Chondrocyte (in vitro differentiated cells): ENCODE results near the gene SEMA3B. TPM values are rescaled to one million over a fixed set of nuclear protein-coding genes. Genes with fewer than 3 reads are reported as not detected.

Experiments used
- DNase-seq: peaks from one replicate; pipeline ENCODE4 v3.0.0; 2021; ENCODE audit warnings: mixed read lengths, low spot score
- H3K27ac Mint-ChIP-seq: one replicate; pipeline ENCODE4 v1.8.0; 2021; ENCODE audit warnings: mild to moderate bottlenecking, moderate library complexity, mixed read lengths; ENCODE audit not compliant: unreplicated experiment
- H3K27me3 Mint-ChIP-seq: 2 replicates; pipeline ENCODE4 v1.8.0; 2021; ENCODE audit warnings: low read depth, mixed read lengths
- H3K36me3 Mint-ChIP-seq: 2 replicates; pipeline ENCODE4 v1.8.0; 2021; ENCODE audit warnings: low read depth, mixed read lengths
- H3K4me1 Mint-ChIP-seq: 2 replicates; pipeline ENCODE4 v1.8.0; 2021; ENCODE audit warnings: low read depth, mild to moderate bottlenecking, mixed read lengths
- H3K4me3 Mint-ChIP-seq: one replicate; pipeline ENCODE4 v1.8.0; 2021; ENCODE audit warnings: mild to moderate bottlenecking, moderate library complexity, mixed read lengths; ENCODE audit not compliant: unreplicated experiment
- H3K9me3 Mint-ChIP-seq: 2 replicates; pipeline ENCODE4 v1.8.0; 2021; ENCODE audit warnings: low read depth, mixed read lengths
- long read RNA-seq: library from polyadenylated mRNA; stranded (forward); transcript quantifications from one replicate; pipeline ENCODE4 v2.0.0, GENCODE V29; 2021
- total RNA-seq: library from RNA; stranded (reverse); gene quantifications from 3 replicates; pipeline ENCODE4 v1.2.1, GENCODE V29; 2021
- TF ChIP-seq, protein P1 (sequence below): fragments of 200-600 bp; sonication (generic); IDR thresholded peaks from 2 replicates; pipeline ENCODE4 v1.5.0; 2021; ENCODE audit warnings: antibody characterized with exemption, mild to moderate bottlenecking, moderate library complexity

The SEMA3B gene
- 9.6 to 16.4 TPM (median 14.9 TPM) in 3 replicates for total RNA-seq
- long read RNA-seq, transcript SEMA3B-213 (18 exons, 2,925 nt), result major isoform, 7 of 37 reads
- long read RNA-seq, transcript SEMA3B-212 (17 exons, 2,958 nt), result minor isoform, 5 of 37 reads
- long read RNA-seq, partial matches to known transcripts, result 7 of 37 reads
- long read RNA-seq, other reads (novel, unspliced or antisense), result 15 of 37 reads

DNA sequence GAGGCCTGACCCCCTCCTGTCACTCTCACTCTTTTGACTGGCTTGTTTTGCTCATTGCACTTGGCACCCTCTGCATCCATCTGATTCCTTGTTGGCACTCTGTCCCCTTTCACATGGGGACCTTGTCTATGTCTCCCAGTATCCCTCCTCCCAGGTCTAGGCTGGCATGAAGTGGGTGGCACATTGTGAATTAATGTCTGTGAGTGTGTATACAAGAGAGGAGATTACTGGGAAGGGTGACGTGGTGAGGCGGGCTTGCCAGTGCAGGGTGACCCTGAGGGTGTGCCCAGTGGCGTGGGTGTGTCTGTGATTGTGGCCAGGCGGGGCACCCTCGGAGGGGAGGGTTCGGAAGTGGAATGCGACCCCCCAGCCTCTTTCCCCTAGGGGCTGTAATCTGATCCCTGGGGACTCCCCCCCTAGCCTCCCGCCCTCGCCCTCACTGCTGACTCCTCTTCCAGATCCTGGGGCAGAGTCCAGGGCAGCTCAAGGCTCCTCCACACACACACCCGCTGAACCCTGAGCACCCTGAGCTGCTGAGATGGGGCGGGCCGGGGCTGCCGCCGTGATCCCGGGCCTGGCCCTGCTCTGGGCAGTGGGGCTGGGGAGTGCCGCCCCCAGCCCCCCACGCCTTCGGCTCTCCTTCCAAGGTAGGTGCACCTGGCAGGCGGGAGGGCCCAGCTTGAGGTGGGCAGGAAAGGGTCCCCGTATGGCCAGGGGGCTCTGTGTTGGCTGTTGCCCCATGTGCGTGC lies at the start of gene SEMA3B:
TSS of gene SEMA3B (plus strand) at position 445 of the 749 bp plus-strand sequence. CDS start at position 539, 94 bp downstream.
- H3K27me3 Mint-ChIP-seq, result peaks cover 2% of the 10 kb centered on the region
- TF ChIP-seq, protein P1, sequence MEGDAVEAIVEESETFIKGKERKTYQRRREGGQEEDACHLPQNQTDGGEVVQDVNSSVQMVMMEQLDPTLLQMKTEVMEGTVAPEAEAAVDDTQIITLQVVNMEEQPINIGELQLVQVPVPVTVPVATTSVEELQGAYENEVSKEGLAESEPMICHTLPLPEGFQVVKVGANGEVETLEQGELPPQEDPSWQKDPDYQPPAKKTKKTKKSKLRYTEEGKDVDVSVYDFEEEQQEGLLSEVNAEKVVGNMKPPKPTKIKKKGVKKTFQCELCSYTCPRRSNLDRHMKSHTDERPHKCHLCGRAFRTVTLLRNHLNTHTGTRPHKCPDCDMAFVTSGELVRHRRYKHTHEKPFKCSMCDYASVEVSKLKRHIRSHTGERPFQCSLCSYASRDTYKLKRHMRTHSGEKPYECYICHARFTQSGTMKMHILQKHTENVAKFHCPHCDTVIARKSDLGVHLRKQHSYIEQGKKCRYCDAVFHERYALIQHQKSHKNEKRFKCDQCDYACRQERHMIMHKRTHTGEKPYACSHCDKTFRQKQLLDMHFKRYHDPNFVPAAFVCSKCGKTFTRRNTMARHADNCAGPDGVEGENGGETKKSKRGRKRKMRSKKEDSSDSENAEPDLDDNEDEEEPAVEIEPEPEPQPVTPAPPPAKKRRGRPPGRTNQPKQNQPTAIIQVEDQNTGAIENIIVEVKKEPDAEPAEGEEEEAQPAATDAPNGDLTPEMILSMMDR, result no peak
- H3K4me3 Mint-ChIP-seq, result peak within 1 kb of the TSS; percentile 70
- no peak for DNase-seq
- H3K4me1 Mint-ChIP-seq, result peaks cover 65% of the 10 kb centered on the region
- peak within 1 kb of the TSS; percentile 63 for H3K27ac Mint-ChIP-seq
- H3K36me3 Mint-ChIP-seq, result no peaks in the 10 kb centered on the region
- no peaks in the 10 kb centered on the region for H3K9me3 Mint-ChIP-seq

DNA sequence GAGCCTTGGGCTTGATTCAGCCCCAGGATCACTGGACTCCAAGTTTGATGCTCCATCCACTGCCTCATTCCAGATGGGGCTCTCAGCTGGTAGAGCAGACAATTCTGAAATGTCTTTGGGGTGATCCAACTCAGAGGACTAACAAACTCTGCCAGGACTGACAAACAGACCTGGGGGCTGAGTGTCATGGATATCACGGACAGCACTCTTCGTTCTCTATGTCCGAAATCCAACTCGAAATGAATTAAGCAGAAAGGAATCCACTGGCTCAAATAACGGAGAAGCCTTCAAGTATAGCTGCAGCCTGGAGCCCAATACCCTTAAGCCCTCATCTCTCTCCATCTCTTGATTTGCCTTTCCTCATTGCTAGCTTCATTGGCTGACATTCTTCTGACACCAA lies 49.7 kb upstream of the SEMA3B start:
- H3K4me1 Mint-ChIP-seq, result no peaks in the 10 kb centered on the region
- H3K27ac Mint-ChIP-seq, result no peak overlapping the region
- TF ChIP-seq, protein P1, result no peak
- no peak overlapping the region for H3K4me3 Mint-ChIP-seq
- H3K27me3 Mint-ChIP-seq, result peaks cover 5% of the 10 kb centered on the region
- DNase-seq, result no peak
- H3K9me3 Mint-ChIP-seq, result no peaks in the 10 kb centered on the region
- no peaks in the 10 kb centered on the region for H3K36me3 Mint-ChIP-seq

DNA sequence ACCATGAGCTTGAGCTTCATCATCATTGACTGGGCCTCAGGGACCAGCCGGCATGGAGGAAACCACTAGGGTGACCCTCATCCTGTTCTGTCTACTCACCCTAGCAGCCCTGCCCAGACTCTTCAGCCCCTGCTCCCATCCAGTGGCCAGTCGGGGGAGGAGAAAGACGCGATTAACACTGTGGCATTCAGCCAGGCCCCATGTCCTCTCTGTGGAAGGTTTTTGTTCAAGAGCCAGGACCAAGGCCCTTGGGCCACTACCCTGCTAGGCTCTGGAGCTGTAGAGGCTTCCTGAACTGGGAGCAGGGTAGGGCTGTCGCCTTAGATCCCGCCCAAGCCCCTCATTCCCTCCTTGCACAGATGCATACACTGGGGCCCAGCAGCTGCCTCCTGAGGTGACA lies 48.8 kb upstream of the SEMA3B start:
- Mint-ChIP-seq H3K27me3 (peaks cover 9% of the 10 kb centered on the region), H3K36me3 (no peaks in the 10 kb centered on the region), H3K27ac (no peak overlapping the region), H3K4me3 (no peak overlapping the region), H3K4me1 (no peaks in the 10 kb centered on the region), H3K9me3 (no peaks in the 10 kb centered on the region)
- no peak for DNase-seq
- TF ChIP-seq, protein P1, result no peak

DNA sequence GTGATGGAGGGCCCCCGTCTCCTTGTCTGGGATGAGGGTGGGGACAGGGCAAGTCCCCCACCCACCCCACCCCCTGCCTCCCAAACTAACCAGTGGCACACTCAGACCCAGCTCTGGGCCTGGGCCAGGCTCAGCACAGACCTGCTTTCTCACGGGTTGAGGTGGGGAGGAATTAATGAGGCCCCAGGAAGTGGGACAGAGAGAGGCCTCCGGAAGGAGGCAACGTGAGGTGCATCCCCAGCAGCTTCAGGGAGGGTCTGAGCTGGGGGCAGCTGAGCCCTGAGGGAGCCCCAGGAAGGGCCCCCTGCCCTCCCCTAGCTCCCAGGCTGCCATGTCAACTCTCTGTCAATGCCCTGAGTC lies 47.9 kb upstream of the SEMA3B start:
- H3K27ac Mint-ChIP-seq, result no peak overlapping the region
- peaks cover 3% of the 10 kb centered on the region for H3K4me1 Mint-ChIP-seq
- DNase-seq, result no peak
- TF ChIP-seq, protein P1, result no peak
- H3K9me3 Mint-ChIP-seq, result no peaks in the 10 kb centered on the region
- H3K27me3 Mint-ChIP-seq, result peaks cover 9% of the 10 kb centered on the region
- H3K4me3 Mint-ChIP-seq, result no peak overlapping the region
- H3K36me3 Mint-ChIP-seq, result no peaks in the 10 kb centered on the region

DNA sequence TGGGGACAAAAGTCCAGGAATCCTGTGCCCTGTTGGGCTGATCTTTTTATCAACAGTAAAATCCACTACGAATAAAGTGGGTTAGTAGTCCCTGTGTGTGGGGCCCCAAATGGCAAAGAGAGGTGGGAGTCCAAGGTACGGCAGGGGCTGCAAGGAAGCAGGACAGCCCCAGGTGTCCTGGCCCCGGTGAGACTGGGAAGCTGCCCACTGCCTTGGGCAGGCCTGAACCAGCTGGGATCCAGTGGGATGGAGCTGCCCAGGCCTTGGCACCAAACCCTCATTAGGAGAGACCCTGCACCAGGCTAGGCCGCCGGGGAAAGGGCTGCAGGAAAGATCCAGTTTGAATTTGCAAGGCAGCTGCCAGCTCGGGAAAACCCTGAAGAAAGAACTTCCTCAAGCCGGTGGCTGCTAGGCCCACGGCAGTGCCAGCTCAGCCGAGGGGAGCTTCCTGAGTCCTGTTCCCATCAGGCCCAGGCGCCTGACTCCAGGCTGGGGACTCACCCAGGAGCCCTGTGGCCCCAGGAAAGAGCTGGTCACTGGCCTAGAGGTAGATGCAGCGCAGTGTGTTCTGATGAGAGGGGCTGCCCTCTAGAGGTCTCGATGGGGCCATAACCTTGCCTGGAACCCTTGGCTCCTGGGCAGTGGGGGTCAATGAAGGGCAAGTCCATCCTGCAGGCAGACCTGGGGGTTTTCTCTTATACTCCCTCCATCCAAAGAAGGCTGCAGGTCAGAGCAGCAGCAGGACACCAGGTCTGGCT lies 47.4 kb upstream of the SEMA3B start:
- H3K4me1 Mint-ChIP-seq, result peaks cover 6% of the 10 kb centered on the region
- no peaks in the 10 kb centered on the region for H3K36me3 Mint-ChIP-seq
- TF ChIP-seq, protein P1, result no peak
- peaks cover 9% of the 10 kb centered on the region for H3K27me3 Mint-ChIP-seq
- no peak for DNase-seq
- H3K4me3 Mint-ChIP-seq, result no peak overlapping the region
- no peak overlapping the region for H3K27ac Mint-ChIP-seq
- no peaks in the 10 kb centered on the region for H3K9me3 Mint-ChIP-seq
